Pancreas (tissue), 10 donors: ENCODE results near the gene PRR14L. TPM values are rescaled to one million over a fixed set of nuclear protein-coding genes. Genes with fewer than 3 reads are reported as not detected.
"Not testable (repeated sequence)": the region's sequence is repeated elsewhere in the genome, so short reads cannot be mapped to it uniquely, and the experiment has no call there.

Experiments used
- ATAC-seq, 4 donors: fragments of 200-7000 bp; cut with Tn5 transposase; one replicate each; pipeline versions ENCODE4 v1.8.0 to v1.9.1; 2020; ENCODE audit warnings: mild to moderate bottlenecking in 4 of 4, moderate library complexity in 4 of 4
- DNase-seq, 6 donors: peaks; one replicate each; pipeline ENCODE4 v3.0.0-alpha.2; 2020
- FAIRE-seq: peaks from 2 replicates; lab custom pipeline; 2012; peaks lifted over from hg19 to GRCh38; lab: Jason Lieb, UNC
- H3K27ac ChIP-seq, 4 donors: fragments of 200-600 bp; sonication (generic); 1 replicate in 3 of 4; 2 replicates in 1 of 4; pipeline versions ENCODE4 v1.5.0 to v1.8.0; 2020
- H3K27me3 ChIP-seq, 4 donors: fragments of 200-600 bp; one replicate each; pipeline ENCODE4 v1.8.0; 2021
- H3K36me3 ChIP-seq, 3 donors: fragments of 200-600 bp; sonication (generic) in 1 of 3; one replicate each; pipeline versions ENCODE4 v1.5.0 to v1.8.0; 2020 to 2021
- H3K4me1 ChIP-seq, 3 donors: fragments of 200-600 bp; one replicate each; pipeline ENCODE4 v1.8.0; 2021
- H3K4me3 ChIP-seq, 4 donors: fragments of 200-600 bp; sonication (generic) in 2 of 4; one replicate each; pipeline versions ENCODE4 v1.5.0 to v1.8.0; 2020 to 2021
- H3K9me3 ChIP-seq, 4 donors: fragments of 200-600 bp; one replicate each; pipeline ENCODE4 v1.8.0; 2021
- WGBS, 2 donors: extraction: QIAGEN DNeasy Blood & Tissue Kit; methylation state at CpG; one replicate each; pipeline ENCODE4 v1.1.7; 2013; 5-methylcytosine and 5-hydroxymethylcytosine counted together
- intact Hi-C, 3 donors: fragments of 100-400 bp; cut with DNase I; formaldehyde crosslinking; loops; one replicate each; pipeline versions ENCODE4 v1.11.1 to v1.14.2; 2022
- polyA plus RNA-seq, 2 donors: library from polyadenylated mRNA; stranded (reverse); fragments of 200-250 nt; gene quantifications; one replicate each; pipeline ENCODE4 v1.2.3, GENCODE V29; 2013
- total RNA-seq, 6 donors: library from RNA; stranded (reverse); fragmentation: NEBNext Ultra II Directional in 4 of 6; extraction: Animal tissue kit (Norgen Biotek cat#: 25700) in 4 of 6; gene quantifications; one replicate each; pipeline versions ENCODE4 v1.2.1 to v1.2.4, GENCODE V29; 2021 to 2023
- TF ChIP-seq, protein P1 (sequence below), 4 donors: fragments of 200-600 bp; sonication (generic) in 3 of 4; IDR thresholded peaks; one replicate each; pipeline versions ENCODE4 v1.5.0 to v1.8.0; 2021; ENCODE audit warnings: antibody characterized with exemption in 4 of 4
- donor health status: healthy with polysubstance abuse.
- donor health status: DM: no; HTN: no; CAD: no; lungs with moderate emphysema.
- donor health status: DM: no; HTN: no; CAD: no.
- donor health status: control.
- donor health status: control.
- donor health status: Bipolar disorder and iron deficiency.
- donor health status: DM: yes; HTN: yes; CAD: no.
- donor health status: DM: no; HTN: no; CAD: no.
- donor health status: DM: no; HTN: no; CAD: no.
- donor health status: DM: yes; HTN: yes; CAD: no.

Gene PRR14L
- total and polyA plus RNA-seq, 8 donors: 5.3 to 32.8 (median 17.6) TPM

DNA sequence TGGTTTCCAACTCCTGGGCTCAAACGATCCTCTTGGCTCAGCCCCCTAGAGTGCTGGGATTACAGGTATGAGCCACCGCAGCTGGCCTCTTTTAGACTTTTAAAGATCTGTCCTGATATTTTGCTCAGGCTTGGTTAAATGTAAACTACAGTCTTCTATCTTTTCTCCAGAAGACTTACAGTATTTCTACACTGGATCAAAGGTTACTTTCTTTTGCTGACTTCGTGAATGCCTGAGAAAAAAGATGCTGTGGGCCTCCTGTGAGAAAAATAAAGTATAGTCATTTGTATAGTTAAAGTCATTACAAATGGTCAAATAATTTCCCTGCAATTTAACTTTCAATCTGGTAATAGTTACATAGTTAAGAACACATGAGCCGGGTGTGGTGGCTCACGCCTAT, 23.5 kb upstream of the PRR14L start:
- TF ChIP-seq, protein P1, sequence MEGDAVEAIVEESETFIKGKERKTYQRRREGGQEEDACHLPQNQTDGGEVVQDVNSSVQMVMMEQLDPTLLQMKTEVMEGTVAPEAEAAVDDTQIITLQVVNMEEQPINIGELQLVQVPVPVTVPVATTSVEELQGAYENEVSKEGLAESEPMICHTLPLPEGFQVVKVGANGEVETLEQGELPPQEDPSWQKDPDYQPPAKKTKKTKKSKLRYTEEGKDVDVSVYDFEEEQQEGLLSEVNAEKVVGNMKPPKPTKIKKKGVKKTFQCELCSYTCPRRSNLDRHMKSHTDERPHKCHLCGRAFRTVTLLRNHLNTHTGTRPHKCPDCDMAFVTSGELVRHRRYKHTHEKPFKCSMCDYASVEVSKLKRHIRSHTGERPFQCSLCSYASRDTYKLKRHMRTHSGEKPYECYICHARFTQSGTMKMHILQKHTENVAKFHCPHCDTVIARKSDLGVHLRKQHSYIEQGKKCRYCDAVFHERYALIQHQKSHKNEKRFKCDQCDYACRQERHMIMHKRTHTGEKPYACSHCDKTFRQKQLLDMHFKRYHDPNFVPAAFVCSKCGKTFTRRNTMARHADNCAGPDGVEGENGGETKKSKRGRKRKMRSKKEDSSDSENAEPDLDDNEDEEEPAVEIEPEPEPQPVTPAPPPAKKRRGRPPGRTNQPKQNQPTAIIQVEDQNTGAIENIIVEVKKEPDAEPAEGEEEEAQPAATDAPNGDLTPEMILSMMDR (IDR thresholded peaks at IDR 0.05): no peak
- Histone ChIP-seq H3K36me3 (peaks cover 0 to 15% (median 4%) of the 10 kb centered on the region in 3 donors), H3K4me1 (no peaks in the 10 kb centered on the region), H3K27ac (no peak overlapping the region), H3K4me3 (no peak overlapping the region), H3K9me3 (no peaks in the 10 kb centered on the region), H3K27me3 (no peaks in the 10 kb centered on the region)
- no peak for ATAC-seq
- no peak for DNase-seq
- intact Hi-C loops: no loop called here
- WGBS, 2 donors: 85 to 89% methylated on average over 5 of the region's 5 CpGs
- no peak for FAIRE-seq

DNA sequence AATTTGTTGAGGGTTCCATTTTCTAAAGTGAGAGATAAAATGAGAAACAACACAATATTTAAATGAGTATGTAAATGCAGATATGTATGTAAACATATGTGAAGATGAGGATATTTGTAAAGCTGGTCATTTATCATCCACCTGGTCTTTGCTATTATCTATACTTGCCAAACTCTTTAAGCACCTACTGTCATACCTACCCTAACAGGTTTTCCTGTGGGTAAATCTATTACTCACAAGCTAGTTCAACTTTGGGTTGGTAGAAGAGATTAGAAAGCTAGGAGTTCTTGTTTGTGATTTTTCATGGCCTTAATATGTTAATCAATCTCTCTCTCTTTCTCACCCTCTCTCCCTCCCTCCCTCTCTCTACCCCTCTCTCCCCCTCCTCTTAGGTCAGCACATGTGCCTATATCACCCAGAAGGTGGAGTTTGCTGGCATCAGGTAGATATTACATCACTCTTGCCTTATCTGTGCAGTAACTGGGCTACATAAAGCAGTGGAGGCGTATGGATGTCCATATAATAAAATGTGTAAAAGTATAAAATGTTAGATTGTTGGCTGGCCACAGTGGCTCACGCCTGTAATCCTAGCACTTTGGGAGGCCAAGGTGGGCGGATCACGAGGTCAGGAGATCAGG, 18.6 kb upstream of the PRR14L start:
- Histone ChIP-seq H3K27me3 (no peaks in the 10 kb centered on the region), H3K9me3 (no peaks in the 10 kb centered on the region), H3K4me3 (no peak overlapping the region), H3K27ac (no peak overlapping the region), H3K36me3 (peaks cover 0 to 20% (median 8%) of the 10 kb centered on the region in 3 donors), H3K4me1 (no peaks in the 10 kb centered on the region)
- FAIRE-seq (no peak), ATAC-seq (no peak), DNase-seq (no peak)
- TF ChIP-seq, protein P1 (IDR thresholded peaks at IDR 0.05): no peak
- WGBS, 2 donors: 92 to 99% methylated on average over 4 of the region's 4 CpGs
- intact Hi-C loops: no loop called here

- FAIRE-seq: no peak
- no peak for ATAC-seq
- TF ChIP-seq, protein P1 (IDR thresholded peaks at IDR 0.05): no peak
- Histone ChIP-seq H3K9me3 (no peaks in the 10 kb centered on the region), H3K4me3 (no peak overlapping the region), H3K27ac (no peak overlapping the region), H3K27me3 (no peaks in the 10 kb centered on the region), H3K36me3 (peaks cover 0 to 20% (median 8%) of the 10 kb centered on the region in 3 donors), H3K4me1 (no peaks in the 10 kb centered on the region)
- DNase-seq: no peak
- intact Hi-C loops: no loop called here
- WGBS, 2 donors: 93% methylated on average over 3 of the region's 3 CpGs
Measured at GRCh38 chr22:31764785-31765184, 14.9 kb upstream of the PRR14L start.

DNA sequence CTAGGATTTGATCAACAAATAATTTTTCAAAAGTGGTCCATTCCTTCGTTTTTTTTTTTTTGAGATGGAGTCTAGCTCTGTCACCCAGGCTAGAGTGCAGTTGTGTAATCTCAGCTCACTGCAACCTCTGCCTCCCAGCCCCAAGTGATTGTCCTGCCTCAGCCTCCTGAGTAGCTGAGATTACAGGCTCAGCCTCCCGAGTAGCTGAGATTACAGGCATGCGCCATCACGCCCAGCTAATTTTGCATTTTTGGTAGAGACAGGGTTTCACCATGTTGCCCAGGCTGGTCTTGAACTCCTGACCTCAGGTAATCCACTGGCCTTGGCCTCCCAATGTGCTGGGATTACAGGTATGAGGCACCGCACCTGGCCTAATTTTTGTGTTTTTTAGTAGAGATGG, 8.9 kb upstream of the PRR14L start:
- FAIRE-seq, H3K9me3 ChIP-seq, DNase-seq, ATAC-seq, H3K27ac ChIP-seq, intact Hi-C loops, H3K4me3 ChIP-seq, H3K27me3 ChIP-seq, H3K36me3 ChIP-seq: not testable (repeated sequence)
- WGBS, 2 donors: 87 to 94% methylated on average over 5 of the region's 5 CpGs
- peaks cover 4 to 11% (median 9%) of the 10 kb centered on the region in 3 donors for H3K4me1 ChIP-seq

DNA sequence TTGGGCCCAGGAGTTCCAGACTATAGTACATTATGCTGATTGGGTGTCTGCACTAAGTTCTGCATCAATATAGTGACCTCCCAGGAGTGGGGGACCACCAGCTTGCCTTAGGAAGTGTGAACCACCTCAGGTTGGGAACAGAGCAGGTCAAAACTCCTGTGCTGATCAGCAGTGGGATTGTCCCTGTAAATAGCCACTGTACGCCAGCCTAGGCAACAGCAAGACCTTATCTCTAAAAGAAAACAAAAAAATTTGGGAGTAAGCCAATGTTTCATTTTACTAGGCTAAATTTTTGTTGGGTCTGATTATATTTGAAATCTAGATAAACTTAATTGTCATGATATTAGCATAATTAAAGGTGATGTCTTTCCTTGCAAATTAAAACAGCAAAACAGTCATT, 7.3 kb upstream of the PRR14L start:
- 19 to 20% methylated on average over 1 of the region's 1 CpG for WGBS, 2 donors
- Histone ChIP-seq H3K4me3 (no peak overlapping the region), H3K27me3 (no peaks in the 10 kb centered on the region), H3K9me3 (no peaks in the 10 kb centered on the region), H3K27ac (no peak overlapping the region), H3K4me1 (peaks cover 4 to 11% (median 9%) of the 10 kb centered on the region in 3 donors), H3K36me3 (no peaks in the 10 kb centered on the region)
- DNase-seq (no peak), ATAC-seq (no peak), FAIRE-seq (no peak)
- intact Hi-C loops: no loop called here
- TF ChIP-seq, protein P1 (IDR thresholded peaks at IDR 0.05): no peak
